Activated T-cell treated with anti-CD3 and anti-CD28 coated beads, Interleukin-2, amount 50 U/mL, for 72 hours (primary cell): ENCODE measurements around the gene RNF214. TPM values are rescaled to one million over a fixed set of nuclear protein-coding genes. Genes with fewer than 3 reads are reported as not detected.

ENCODE experiments used
- total RNA-seq, 2 donors: library from RNA; stranded (reverse); gene quantifications; one replicate each; pipeline ENCODE4 v1.2.3, GENCODE V29; 2022

Gene RNF214
- total RNA-seq, 2 donors from 2014 or later: 30.7 to 33.5 TPM

Other genes with a start within 250 kb of the RNF214 start
- gene SIK3, start 134.2 kb upstream of the RNF214 start, total RNA-seq: 10 to 100 TPM; 21.4 to 26.3 TPM
- 10 to 100 TPM; 56.7 to 64.3 TPM for gene PAFAH1B2, start 88.4 kb upstream of the RNF214 start, total RNA-seq
- 10 to 100 TPM; 32.0 to 40.3 TPM for gene SIDT2, start 53.9 kb upstream of the RNF214 start, total RNA-seq
- 1 to 10 TPM; 7.2 to 8.9 TPM for gene TAGLN, start 33.3 kb upstream of the RNF214 start, total RNA-seq
- 100 to 1,000 TPM; 139 to 147 TPM for gene PCSK7, start 598 bp upstream of the RNF214 start, total RNA-seq
- gene BACE1-AS, start 58.7 kb downstream of the RNF214 start, total RNA-seq: 1 to 10 TPM; 9.6 to 9.9 TPM
- gene BACE1, start 83.6 kb downstream of the RNF214 start, total RNA-seq: 1 to 10 TPM; 1.1 TPM
- gene CEP164, start 95.2 kb downstream of the RNF214 start, total RNA-seq: 10 to 100 TPM; 32.5 to 38.7 TPM